Immature natural killer cell (primary cell): ENCODE data around the gene NKX6-1. TPM values are rescaled to one million over a fixed set of nuclear protein-coding genes. Genes with fewer than 3 reads are reported as not detected.
A peak's percentile ranks its signal among the peaks of the same experiment; 100 is the strongest.

Experiments
- DNase-seq, 3 donors: peaks; one replicate each; pipeline ENCODE4 v3.0.0; 2022; ENCODE audit warnings: mixed read lengths in 1 of 3
- H3K27ac Mint-ChIP-seq, 6 donors: one replicate each; pipeline ENCODE4 v1.8.0; 2020; ENCODE audit warnings: mixed read lengths in 6 of 6, mild to moderate bottlenecking in 5 of 6, inconsistent platforms in 4 of 6, moderate library complexity in 3 of 6
- H3K27me3 Mint-ChIP-seq, 3 donors: one replicate each; pipeline ENCODE4 v1.8.0; 2020 to 2021; ENCODE audit warnings: low read depth in 3 of 3, mild to moderate bottlenecking in 3 of 3, mixed read lengths in 3 of 3, moderate library complexity in 3 of 3, inconsistent platforms in 1 of 3
- H3K36me3 Mint-ChIP-seq, 3 donors: one replicate each; pipeline ENCODE4 v1.8.0; 2020; ENCODE audit warnings: mixed read lengths in 3 of 3, inconsistent platforms in 2 of 3, mild to moderate bottlenecking in 2 of 3
- H3K4me1 Mint-ChIP-seq, 2 donors: one replicate each; pipeline ENCODE4 v1.8.0; 2020; ENCODE audit warnings: inconsistent platforms in 2 of 2, mild to moderate bottlenecking in 2 of 2, mixed read lengths in 2 of 2, moderate library complexity in 1 of 2
- H3K4me3 Mint-ChIP-seq, 5 donors: one replicate each; pipeline ENCODE4 v1.8.0; 2020; ENCODE audit warnings: mild to moderate bottlenecking in 5 of 5, mixed read lengths in 5 of 5, inconsistent platforms in 3 of 5, moderate library complexity in 3 of 5
- H3K9me3 Mint-ChIP-seq, 6 donors: one replicate each; pipeline ENCODE4 v1.8.0; 2020; ENCODE audit warnings: mild to moderate bottlenecking in 6 of 6, mixed read lengths in 6 of 6, inconsistent platforms in 4 of 6, moderate library complexity in 3 of 6
- polyA plus RNA-seq, 3 donors: library from polyadenylated mRNA; unstranded; fragments of 300-500 nt; fragmentation: Illumina TruSeq; gene quantifications; one replicate each; pipeline ENCODE4 v1.2.3, GENCODE V29; 2021

Gene NKX6-1
- polyA plus RNA-seq, 3 donors from 2014 or later, result not detected

DNA sequence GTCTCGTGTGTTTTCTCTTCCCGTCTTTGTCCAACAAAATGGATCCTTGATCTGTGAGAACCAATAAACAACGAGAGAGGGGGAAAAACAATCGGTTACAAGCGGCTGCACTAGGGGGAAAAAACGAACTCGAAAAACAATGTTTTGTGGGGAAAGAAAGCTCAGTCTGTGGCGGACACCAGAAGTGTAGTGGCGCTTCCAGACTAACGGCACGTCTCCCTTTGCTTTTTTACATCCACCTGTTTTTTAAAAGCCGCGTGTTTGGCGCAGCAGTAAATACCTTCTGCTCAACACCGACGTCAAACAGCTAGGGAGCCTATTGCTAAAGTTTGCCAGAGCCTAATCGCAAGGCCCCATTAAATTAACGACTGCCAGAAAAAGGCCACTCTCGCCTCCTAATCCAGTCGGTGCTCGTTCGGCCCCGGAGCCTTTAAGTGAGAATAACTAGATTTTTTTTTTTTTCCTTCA is 3.3 kb downstream of the NKX6-1 start:
- H3K36me3 Mint-ChIP-seq, result peaks cover 0 to 7% (median 3%) of the 10 kb centered on the region in 3 donors
- peaks cover 2 to 13% of the 10 kb centered on the region in 2 donors for H3K4me1 Mint-ChIP-seq
- DNase-seq, result no peak
- no peak overlapping the region for H3K27ac Mint-ChIP-seq
- H3K9me3 Mint-ChIP-seq, result peaks cover 19 to 45% (median 31%) of the 10 kb centered on the region in 6 donors
- H3K4me3 Mint-ChIP-seq, result no peak overlapping the region
- H3K27me3 Mint-ChIP-seq, result peaks cover 31 to 60% (median 55%) of the 10 kb centered on the region in 3 donors

GRCh38 chr4:84495118-84495793 is 3.8 kb downstream of the NKX6-1 start:
- H3K4me3 Mint-ChIP-seq, result peak overlapping the region in 1 of 5 donors; percentile 17
- peaks cover 17 to 45% (median 29%) of the 10 kb centered on the region in 6 donors for H3K9me3 Mint-ChIP-seq
- no peak for DNase-seq
- H3K36me3 Mint-ChIP-seq, result peaks cover 0 to 4% (median 3%) of the 10 kb centered on the region in 3 donors
- H3K27me3 Mint-ChIP-seq, result peaks cover 29 to 59% (median 55%) of the 10 kb centered on the region in 3 donors
- peaks cover 2 to 11% of the 10 kb centered on the region in 2 donors for H3K4me1 Mint-ChIP-seq
- no peak overlapping the region for H3K27ac Mint-ChIP-seq

DNA sequence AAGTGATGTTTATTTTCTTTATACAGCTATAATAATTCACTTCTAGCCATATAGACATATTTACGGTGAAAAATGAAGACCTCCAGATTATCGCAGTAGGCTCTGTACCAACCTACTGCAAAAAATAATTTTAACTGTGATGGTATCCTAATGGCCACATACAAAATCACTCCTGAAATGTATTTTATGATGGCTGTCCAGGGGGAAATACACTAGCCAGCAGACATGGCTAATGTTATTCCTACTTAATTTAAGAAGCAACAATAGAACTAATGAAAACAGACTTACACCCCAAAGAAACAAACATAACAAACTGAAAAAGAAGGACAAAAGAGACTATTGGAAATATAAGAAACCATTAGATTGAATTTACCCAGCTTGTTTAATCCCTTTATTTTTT is 4.6 kb downstream of the NKX6-1 start:
- H3K4me3 Mint-ChIP-seq, result no peak overlapping the region
- DNase-seq, result no peak
- H3K4me1 Mint-ChIP-seq, result peaks cover 2 to 4% of the 10 kb centered on the region in 2 donors
- peaks cover 11 to 40% (median 23%) of the 10 kb centered on the region in 6 donors for H3K9me3 Mint-ChIP-seq
- peaks cover 0 to 3% (median 0%) of the 10 kb centered on the region in 3 donors for H3K36me3 Mint-ChIP-seq
- peaks cover 26 to 55% (median 51%) of the 10 kb centered on the region in 3 donors for H3K27me3 Mint-ChIP-seq
- no peak overlapping the region for H3K27ac Mint-ChIP-seq

GRCh38 chr4:84494076-84494475 is 5.0 kb downstream of the NKX6-1 start:
- H3K4me1 Mint-ChIP-seq, result peaks cover under 1 to 4% of the 10 kb centered on the region in 2 donors
- no peak for DNase-seq
- H3K27me3 Mint-ChIP-seq, result peaks cover 25 to 55% (median 50%) of the 10 kb centered on the region in 3 donors
- H3K27ac Mint-ChIP-seq, result no peak overlapping the region
- H3K9me3 Mint-ChIP-seq, result peaks cover 11 to 40% (median 23%) of the 10 kb centered on the region in 6 donors
- H3K36me3 Mint-ChIP-seq, result peaks cover 0 to 3% (median 0%) of the 10 kb centered on the region in 3 donors
- peak overlapping the region in 1 of 5 donors; percentile 3 for H3K4me3 Mint-ChIP-seq

DNA sequence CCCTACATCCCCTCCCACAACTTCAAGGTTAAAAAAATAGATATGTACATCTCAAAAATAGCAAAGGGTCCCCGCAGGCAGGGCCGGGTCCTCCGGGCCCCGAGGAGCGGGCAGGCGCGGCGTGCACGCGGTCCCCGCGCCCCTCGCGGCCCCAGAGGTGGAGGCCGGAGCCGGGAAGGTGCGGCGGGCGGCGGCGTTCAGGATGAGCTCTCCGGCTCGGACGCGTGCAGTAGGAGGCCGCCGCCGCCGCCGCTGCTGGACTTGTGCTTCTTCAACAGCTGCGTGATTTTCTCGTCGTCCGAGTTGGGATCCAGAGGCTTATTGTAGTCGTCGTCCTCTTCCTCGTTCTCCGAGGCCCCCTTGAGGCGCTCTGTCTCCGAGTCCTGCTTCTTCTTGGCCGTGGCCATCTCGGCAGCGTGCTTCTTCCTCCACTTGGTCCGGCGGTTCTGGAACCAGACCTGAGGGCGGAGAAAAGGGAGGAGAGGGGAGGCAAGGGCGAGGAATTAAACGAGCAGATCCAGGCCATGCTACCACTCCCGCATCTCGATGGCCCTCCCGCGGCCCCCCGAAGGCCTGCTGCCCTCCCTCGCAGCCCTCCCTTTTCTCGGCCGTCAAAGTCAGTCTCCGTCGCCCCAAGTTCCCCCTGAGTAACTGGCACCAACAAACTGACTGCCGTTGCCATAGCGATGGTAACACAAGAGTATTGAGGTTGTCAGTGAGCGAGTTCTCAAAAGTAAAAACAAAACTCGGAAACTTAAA is 5.8 kb downstream of the NKX6-1 start:
- Mint-ChIP-seq H3K9me3 (peaks cover 8 to 46% (median 23%) of the 10 kb centered on the region in 6 donors), H3K27ac (no peak overlapping the region), H3K4me3 (peak overlapping the region in 1 of 5 donors; percentile 27), H3K27me3 (peaks cover 26 to 50% (median 49%) of the 10 kb centered on the region in 3 donors), H3K36me3 (peaks cover 0 to 4% (median 0%) of the 10 kb centered on the region in 3 donors), H3K4me1 (peaks cover 0 to under 1% of the 10 kb centered on the region in 2 donors)
- DNase-seq, result no peak

GRCh38 chr4:84492737-84493091 is 6.4 kb downstream of the NKX6-1 start:
- Mint-ChIP-seq H3K4me1 (no peaks in the 10 kb centered on the region), H3K36me3 (peaks cover 0 to 4% (median 0%) of the 10 kb centered on the region in 3 donors), H3K9me3 (peaks cover 8 to 46% (median 23%) of the 10 kb centered on the region in 6 donors), H3K4me3 (no peak overlapping the region), H3K27me3 (peaks cover 26 to 50% (median 49%) of the 10 kb centered on the region in 3 donors), H3K27ac (no peak overlapping the region)
- no peak for DNase-seq

DNA sequence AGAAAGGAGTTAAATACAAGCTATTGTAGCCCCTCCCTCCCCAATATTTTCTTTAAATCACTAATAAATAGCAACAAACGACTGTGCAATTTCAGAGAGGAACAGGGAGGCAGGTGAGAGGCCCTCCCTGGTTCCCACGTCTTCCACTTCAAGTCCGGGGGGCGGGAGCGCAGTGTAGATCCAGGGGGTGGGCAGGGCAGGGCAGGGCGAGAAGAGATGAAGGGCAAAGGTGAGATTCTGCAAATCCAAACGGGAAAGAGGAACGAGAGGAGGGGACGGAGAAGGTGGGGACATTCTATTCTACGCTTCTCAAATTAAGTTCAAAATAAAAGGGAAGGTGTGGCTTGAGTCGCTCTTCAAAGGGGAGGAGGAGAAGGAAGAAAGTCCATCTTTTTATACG is 6.8 kb downstream of the NKX6-1 start:
- H3K4me1 Mint-ChIP-seq, result no peaks in the 10 kb centered on the region
- H3K36me3 Mint-ChIP-seq, result peaks cover 0 to 4% (median 0%) of the 10 kb centered on the region in 3 donors
- no peak for DNase-seq
- peak overlapping the region in 1 of 5 donors; percentile 20 for H3K4me3 Mint-ChIP-seq
- peaks cover 8 to 49% (median 23%) of the 10 kb centered on the region in 6 donors for H3K9me3 Mint-ChIP-seq
- H3K27me3 Mint-ChIP-seq, result peaks cover 26 to 51% (median 48%) of the 10 kb centered on the region in 3 donors
- no peak overlapping the region for H3K27ac Mint-ChIP-seq

DNA sequence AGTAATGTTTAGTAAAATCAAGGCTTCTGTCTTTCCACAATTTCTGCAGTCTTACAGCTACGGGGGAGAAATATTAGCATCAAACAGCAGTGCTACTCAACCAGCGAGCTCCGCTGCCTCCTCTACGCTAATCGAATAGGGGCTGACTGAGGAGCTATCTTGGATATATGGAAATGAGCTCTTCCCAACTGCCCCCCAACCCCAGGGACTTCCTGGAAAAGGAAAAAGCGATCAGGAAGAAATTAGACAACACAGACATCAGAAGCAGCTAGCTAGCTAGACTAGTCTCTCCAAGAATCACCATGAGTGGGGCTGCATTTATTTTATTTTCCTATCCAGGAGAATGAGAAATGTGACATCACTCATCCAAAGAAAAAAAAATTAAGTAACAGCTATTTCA is 7.6 kb downstream of the NKX6-1 start:
- peaks cover 0 to 4% (median 0%) of the 10 kb centered on the region in 3 donors for H3K36me3 Mint-ChIP-seq
- no peak overlapping the region for H3K27ac Mint-ChIP-seq
- H3K27me3 Mint-ChIP-seq, result peaks cover 28 to 48% (median 44%) of the 10 kb centered on the region in 3 donors
- no peaks in the 10 kb centered on the region for H3K4me1 Mint-ChIP-seq
- no peak for DNase-seq
- H3K4me3 Mint-ChIP-seq, result no peak overlapping the region
- peaks cover 8 to 56% (median 23%) of the 10 kb centered on the region in 6 donors for H3K9me3 Mint-ChIP-seq

DNA sequence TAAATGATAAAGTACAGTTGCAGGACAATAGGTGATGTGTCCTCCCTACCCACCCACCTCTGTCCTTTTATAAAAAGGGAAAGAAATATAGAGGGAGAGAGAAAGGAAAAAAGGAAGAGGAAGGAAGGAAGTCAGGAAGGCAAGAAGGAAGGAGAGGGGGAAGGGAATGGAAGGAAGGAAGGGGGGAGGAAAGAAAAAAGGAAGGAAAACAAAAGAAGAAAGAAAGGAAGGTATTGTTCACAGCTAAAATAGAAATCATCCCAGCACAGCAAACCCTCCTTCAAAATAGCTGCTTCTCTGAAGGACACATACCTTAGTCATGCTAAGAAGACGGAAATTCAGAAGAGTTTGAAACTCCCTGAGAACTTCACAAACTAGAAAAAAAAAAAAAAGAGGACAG is 8.4 kb downstream of the NKX6-1 start:
- Mint-ChIP-seq H3K4me3 (peak overlapping the region in 1 of 5 donors; percentile 27), H3K27ac (no peak overlapping the region), H3K27me3 (peaks cover 34 to 42% (median 40%) of the 10 kb centered on the region in 3 donors), H3K36me3 (peaks cover 0 to 4% (median 0%) of the 10 kb centered on the region in 3 donors), H3K9me3 (peaks cover 6 to 56% (median 23%) of the 10 kb centered on the region in 6 donors), H3K4me1 (no peaks in the 10 kb centered on the region)
- no peak for DNase-seq

DNA sequence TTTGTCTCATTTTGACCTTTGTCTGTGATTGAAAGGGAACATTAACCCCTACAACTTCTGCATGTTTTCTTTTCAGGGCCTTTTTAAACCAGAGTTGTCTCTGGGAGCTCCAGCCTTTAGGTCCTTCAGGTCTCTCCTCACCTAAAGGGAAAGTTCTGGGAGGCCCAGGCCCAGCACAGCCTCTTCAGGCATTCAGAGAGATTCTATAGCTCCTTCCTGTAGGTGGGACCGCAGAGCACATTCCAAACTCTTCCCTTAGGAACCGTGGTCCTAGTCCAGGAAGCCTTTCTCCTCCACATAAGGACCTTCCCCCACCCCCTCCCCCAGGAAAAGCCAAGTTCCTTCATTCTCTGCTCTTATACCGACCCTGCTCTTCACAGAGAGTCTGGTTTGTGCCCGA is 14.9 kb downstream of the NKX6-1 start:
- H3K27me3 Mint-ChIP-seq, result peaks cover 32 to 35% (median 34%) of the 10 kb centered on the region in 3 donors
- no peak overlapping the region for H3K27ac Mint-ChIP-seq
- H3K36me3 Mint-ChIP-seq, result peaks cover 0 to 9% (median 4%) of the 10 kb centered on the region in 3 donors
- H3K4me3 Mint-ChIP-seq, result no peak overlapping the region
- H3K9me3 Mint-ChIP-seq, result peaks cover 5 to 70% (median 27%) of the 10 kb centered on the region in 6 donors
- DNase-seq, result no peak
- H3K4me1 Mint-ChIP-seq, result peaks cover 0 to 7% of the 10 kb centered on the region in 2 donors

DNA sequence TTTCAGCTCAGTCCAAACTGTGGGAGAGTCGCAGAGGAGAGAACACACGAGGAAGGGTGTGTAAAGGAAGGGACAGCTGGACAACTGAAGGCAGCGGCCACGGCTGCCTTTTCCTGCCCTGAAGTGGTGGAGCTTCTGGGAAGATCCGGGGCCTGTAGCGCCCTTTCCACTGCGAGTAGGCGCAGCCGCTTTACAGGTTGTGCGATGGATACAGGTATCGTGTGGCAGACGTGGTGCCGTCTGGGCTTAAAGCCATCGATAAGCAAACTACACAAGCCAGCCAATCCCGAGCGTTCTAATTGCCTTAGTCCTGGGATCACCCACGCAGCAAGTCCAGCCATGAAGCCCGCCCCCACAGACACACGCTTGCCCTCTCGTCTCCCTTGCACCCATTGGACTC is 15.4 kb downstream of the NKX6-1 start:
- Mint-ChIP-seq H3K27ac (no peak overlapping the region), H3K36me3 (peaks cover 0 to 8% (median 4%) of the 10 kb centered on the region in 3 donors), H3K9me3 (peaks cover 5 to 70% (median 28%) of the 10 kb centered on the region in 6 donors), H3K27me3 (peaks cover 32 to 35% (median 34%) of the 10 kb centered on the region in 3 donors), H3K4me3 (no peak overlapping the region), H3K4me1 (peaks cover 0 to 7% of the 10 kb centered on the region in 2 donors)
- no peak for DNase-seq

DNA sequence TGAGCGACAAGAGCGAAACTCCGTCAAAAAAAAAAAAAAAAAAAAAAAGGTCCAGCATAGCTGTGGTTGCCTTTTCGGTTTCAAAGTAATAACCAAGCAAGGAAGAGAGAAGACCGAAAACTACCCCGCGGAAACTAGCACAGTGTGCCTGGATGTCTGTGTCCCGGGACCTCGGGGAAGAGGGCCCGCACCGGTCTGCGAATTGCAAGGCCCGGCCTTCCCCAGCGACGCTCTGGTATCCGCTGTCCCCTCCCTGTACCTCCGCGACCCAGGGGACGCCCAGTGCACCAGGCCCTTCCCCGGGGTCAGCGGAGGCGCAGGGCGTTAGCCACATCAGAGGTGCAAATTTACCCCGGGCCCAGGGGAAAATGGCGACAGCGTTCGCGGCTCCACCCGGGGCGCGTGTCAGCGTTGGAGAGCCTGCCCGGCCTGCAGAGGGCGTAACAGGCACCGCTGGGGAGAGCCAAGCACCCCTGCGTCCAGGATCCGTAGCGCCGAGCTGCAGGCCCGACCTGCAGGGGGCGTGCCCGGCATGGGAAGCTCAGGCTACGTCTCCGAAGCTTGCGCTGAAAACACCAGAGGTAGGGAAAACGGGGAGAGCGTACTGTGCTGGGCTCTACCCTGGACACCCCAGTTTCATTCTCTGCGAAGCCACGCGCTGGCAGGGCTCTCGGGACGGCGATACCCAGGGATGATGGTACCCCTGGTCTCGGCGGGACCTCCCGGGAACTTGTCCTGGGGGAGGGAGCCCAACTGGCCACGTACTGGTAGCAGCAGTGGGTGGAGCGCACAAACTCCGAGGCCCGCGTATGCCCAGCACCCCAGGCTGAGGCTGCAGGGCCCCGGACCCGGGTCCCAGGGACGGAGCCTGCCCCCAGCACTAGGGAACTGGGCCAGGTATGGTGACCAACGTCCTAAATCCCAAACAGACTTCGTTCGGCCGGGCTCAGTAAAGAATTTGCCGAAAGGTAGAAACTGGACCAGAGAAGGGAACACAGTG is 16.2 kb downstream of the NKX6-1 start:
- H3K27ac Mint-ChIP-seq, result no peak overlapping the region

GRCh38 chr4:84481860-84482245 is 17.2 kb downstream of the NKX6-1 start:
- H3K9me3 Mint-ChIP-seq, result peaks cover 5 to 68% (median 27%) of the 10 kb centered on the region in 6 donors
- peaks cover 0 to 5% (median 4%) of the 10 kb centered on the region in 3 donors for H3K36me3 Mint-ChIP-seq
- peaks cover 0 to 7% of the 10 kb centered on the region in 2 donors for H3K4me1 Mint-ChIP-seq
- H3K27ac Mint-ChIP-seq, result no peak overlapping the region
- no peak overlapping the region for H3K4me3 Mint-ChIP-seq
- no peak for DNase-seq
- peaks cover 32 to 39% (median 35%) of the 10 kb centered on the region in 3 donors for H3K27me3 Mint-ChIP-seq

More for the DNA sequence above, 16.2 kb downstream of the NKX6-1 start:
- Mint-ChIP-seq H3K4me3 (no peak overlapping the region), H3K36me3 (peaks cover 0 to 5% (median 4%) of the 10 kb centered on the region in 3 donors), H3K9me3 (peaks cover 5 to 73% (median 27%) of the 10 kb centered on the region in 6 donors), H3K27me3 (peaks cover 35 to 39% (median 35%) of the 10 kb centered on the region in 3 donors), H3K4me1 (peaks cover 0 to 7% of the 10 kb centered on the region in 2 donors)
- DNase-seq, result no peak
